ENCODE measurements around the gene DBNL.
A peak's percentile ranks its signal among the peaks of the same experiment; 100 is the strongest.

Gene DBNL

DNA sequence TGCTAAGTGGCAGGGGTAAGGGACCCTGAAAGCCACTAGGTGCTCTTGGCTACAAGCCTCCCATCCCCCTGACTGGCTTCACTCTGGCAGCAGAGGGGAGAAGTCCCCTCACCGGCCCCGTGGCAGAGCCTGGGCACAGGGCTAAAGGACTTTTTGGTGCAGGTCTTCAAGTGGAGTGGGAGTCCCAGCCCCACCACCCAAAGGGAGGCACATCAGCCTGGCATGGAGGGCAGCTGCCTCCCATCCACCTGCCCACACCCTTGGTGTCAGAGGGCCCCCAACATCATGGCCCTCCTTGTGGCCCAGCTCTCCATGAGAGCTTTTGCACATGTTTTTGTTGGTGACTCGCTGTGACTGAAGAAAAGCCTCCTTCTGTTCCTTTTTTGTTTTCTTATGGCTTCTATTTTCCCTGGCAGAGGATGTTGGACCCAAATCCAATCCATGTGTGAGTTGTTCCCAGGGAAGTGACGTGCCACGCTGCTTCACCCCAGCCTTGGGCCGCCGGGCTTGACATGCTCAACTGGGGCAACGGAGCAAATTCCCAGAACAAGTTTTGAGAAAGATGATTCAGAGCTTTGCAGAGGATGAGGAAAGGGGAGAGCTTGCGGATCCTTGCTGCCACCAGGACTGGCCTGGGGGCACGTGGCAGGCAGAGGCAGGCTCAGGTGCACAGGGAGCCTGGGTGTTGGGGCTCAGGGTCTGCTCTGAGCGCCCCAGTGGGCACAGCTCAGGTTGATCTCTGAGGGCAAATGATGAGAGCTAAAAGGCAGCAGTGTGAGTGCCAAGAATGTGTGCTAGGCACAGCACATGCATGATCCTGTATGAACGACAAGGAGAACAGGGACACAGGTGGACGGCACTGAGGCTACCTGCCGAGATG lies 57.7 kb downstream of the DBNL start:
- no peak overlapping the region for H3K4me3 Mint-ChIP-seq
- no peak overlapping the region for H3K27ac Mint-ChIP-seq
- no peak for DNase-seq
- peaks cover 22% of the 10 kb centered on the region for H3K4me1 Mint-ChIP-seq (ENCODE audit: low read depth)
- no peaks in the 10 kb centered on the region for H3K9me3 Mint-ChIP-seq
- peaks cover 4% of the 10 kb centered on the region for H3K36me3 Mint-ChIP-seq (ENCODE audit: low read depth)
- peaks cover 12% of the 10 kb centered on the region for H3K27me3 Mint-ChIP-seq

GRCh38 chr7:44102846-44103565 lies 58.5 kb downstream of the DBNL start:
- H3K27ac Mint-ChIP-seq = peak overlapping the region; percentile 38
- H3K4me1 Mint-ChIP-seq (ENCODE audit: low read depth) = peaks cover 14% of the 10 kb centered on the region
- no peak for DNase-seq
- H3K9me3 Mint-ChIP-seq = no peaks in the 10 kb centered on the region
- H3K4me3 Mint-ChIP-seq = peak overlapping the region; percentile 57
- H3K36me3 Mint-ChIP-seq (ENCODE audit: low read depth) = peaks cover 8% of the 10 kb centered on the region
- H3K27me3 Mint-ChIP-seq = peaks cover 12% of the 10 kb centered on the region

DNA sequence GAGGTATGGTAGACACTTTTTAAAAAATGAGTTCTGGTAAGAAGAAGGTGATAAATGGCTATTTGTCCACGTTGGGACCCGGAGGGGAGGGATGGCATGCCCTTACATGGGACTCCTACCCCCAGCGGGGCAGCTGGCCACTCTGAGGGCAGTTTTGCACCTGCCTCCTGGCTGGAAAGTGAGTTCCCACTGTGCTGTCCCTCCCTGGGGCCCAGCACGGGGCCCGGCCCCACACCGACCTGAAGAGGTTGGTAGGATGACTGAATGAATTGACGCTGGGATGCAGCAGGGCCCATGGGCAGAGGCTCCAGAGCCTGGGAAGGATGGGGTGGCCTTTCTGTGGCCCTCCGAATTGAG lies 59.0 kb downstream of the DBNL start:
- peaks cover 12% of the 10 kb centered on the region for H3K36me3 Mint-ChIP-seq (ENCODE audit: low read depth)
- no peak for DNase-seq
- peak overlapping the region; percentile 38 for H3K27ac Mint-ChIP-seq
- H3K4me3 Mint-ChIP-seq = peak overlapping the region; percentile 57
- H3K9me3 Mint-ChIP-seq = no peaks in the 10 kb centered on the region
- peaks cover 12% of the 10 kb centered on the region for H3K27me3 Mint-ChIP-seq
- peaks cover 12% of the 10 kb centered on the region for H3K4me1 Mint-ChIP-seq (ENCODE audit: low read depth)

- Mint-ChIP-seq H3K36me3 (ENCODE audit: low read depth) (peaks cover 15% of the 10 kb centered on the region), H3K9me3 (no peaks in the 10 kb centered on the region), H3K27ac (peak within 1 kb of the TSS; percentile 83), H3K4me3 (peak within 1 kb of the TSS; percentile 82), H3K4me1 (ENCODE audit: low read depth) (peaks cover 12% of the 10 kb centered on the region), H3K27me3 (peaks cover 12% of the 10 kb centered on the region)
- peak; percentile 62 for DNase-seq
These were observed 59.7 kb downstream of the DBNL start, which contains the start of gene AEBP1 for GRCh38 chr7:44103923-44104859. Gene AEBP1 (plus strand): TSS chr7:44104345. CDS start chr7:44104666, 321 bp downstream.

DNA sequence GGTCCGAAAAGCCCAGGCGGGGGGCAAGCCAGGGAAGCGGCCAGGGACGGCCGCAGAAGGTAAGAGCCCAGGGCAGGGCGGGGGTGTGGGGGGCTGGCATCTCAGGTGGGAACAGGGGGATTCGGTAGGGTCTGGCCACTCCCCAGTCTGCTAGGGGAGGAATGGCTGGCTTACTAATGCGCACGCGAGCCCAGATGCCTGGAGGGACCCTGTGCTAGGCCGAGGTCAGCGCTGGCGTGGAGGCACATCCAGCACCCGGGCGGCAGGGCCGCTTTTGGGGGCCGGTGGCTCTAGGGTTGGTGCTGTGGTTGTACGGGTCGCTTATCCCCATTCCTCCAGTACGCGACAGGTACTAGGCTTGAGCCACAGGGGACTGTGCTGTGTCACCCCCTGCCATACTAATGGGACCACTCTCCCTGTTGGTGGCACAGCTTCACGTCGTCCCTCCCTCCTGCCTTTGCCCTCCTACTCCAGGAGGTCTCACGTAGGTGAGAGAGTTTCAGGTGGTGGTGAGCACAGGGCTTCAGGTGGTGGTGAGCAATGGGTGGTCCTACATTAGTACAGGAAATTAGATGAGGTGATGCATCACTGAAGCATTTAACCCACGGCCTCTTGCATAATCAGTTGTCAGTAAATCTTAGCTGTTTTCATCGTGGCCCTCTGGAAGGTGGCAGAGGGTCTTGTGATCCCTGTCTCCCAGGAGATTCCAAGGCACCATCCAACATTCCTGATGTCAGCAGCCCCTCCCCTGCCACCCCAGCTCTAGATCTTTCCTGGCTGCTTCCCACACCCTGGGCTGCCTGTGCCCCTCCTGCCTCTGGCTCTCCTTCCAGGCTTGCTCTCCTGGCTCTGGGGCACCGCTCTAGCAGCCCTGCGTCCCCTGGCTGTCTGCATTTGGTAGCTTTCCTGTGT lies 60.6 kb downstream of the DBNL start:
- Mint-ChIP-seq H3K9me3 (no peaks in the 10 kb centered on the region), H3K36me3 (ENCODE audit: low read depth) (peaks cover 21% of the 10 kb centered on the region), H3K27ac (peak overlapping the region; percentile 83), H3K4me1 (ENCODE audit: low read depth) (peaks cover 12% of the 10 kb centered on the region), H3K27me3 (peaks cover 12% of the 10 kb centered on the region), H3K4me3 (peak overlapping the region; percentile 82)
- DNase-seq = peak; percentile 58

- H3K27ac Mint-ChIP-seq = peak overlapping the region; percentile 39
- H3K4me1 Mint-ChIP-seq (ENCODE audit: low read depth) = peaks cover 12% of the 10 kb centered on the region
- H3K27me3 Mint-ChIP-seq = peaks cover 12% of the 10 kb centered on the region
- peak overlapping the region; percentile 82 for H3K4me3 Mint-ChIP-seq
- H3K36me3 Mint-ChIP-seq (ENCODE audit: low read depth) = peaks cover 25% of the 10 kb centered on the region
- no peaks in the 10 kb centered on the region for H3K9me3 Mint-ChIP-seq
- no peak for DNase-seq
These were observed 61.3 kb downstream of the DBNL start for GRCh38 chr7:44105832-44106231.

- H3K4me1 Mint-ChIP-seq (ENCODE audit: low read depth) = peaks cover 12% of the 10 kb centered on the region
- H3K27me3 Mint-ChIP-seq = peaks cover 12% of the 10 kb centered on the region
- DNase-seq = no peak
- H3K4me3 Mint-ChIP-seq = peak overlapping the region; percentile 82
- H3K27ac Mint-ChIP-seq = no peak overlapping the region
- H3K36me3 Mint-ChIP-seq (ENCODE audit: low read depth) = peaks cover 31% of the 10 kb centered on the region
- no peaks in the 10 kb centered on the region for H3K9me3 Mint-ChIP-seq
These were observed 62.0 kb downstream of the DBNL start for GRCh38 chr7:44106311-44107065.

DNA sequence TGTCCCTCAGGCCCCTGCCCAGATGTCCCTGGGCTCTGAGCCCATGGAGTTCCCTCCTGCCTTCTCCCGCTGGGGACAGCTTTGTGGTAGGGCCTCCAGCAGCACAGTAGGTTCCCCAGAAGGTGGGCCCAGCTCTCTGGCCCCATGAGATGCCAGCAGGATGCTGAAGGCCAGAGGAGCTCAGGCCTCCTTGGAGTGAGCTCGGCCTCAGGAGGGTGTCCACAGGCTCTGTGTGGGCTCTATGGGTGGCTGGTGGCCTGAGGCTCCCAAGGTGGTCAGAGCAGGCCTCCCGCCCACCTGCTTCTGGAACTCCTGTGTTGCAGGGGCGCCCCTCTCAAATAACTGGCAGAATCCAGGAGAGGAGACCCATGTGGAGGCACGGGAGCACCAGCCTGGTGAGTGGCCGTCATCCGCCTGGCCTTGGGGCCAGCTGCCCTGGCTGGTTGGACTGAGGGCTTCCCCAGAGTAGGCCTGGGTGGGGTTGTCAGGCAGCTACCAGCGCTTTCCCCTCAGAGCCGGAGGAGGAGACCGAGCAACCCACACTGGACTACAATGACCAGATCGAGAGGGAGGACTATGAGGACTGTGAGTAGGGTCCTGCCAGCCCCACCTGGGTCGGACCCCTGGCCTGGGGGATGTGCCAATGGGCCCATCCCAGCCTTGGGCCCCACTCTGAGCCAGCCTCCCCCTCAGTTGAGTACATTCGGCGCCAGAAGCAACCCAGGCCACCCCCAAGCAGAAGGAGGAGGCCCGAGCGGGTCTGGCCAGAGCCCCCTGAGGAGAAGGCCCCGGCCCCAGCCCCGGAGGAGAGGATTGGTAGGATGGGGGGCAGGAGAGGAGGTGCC lies 62.8 kb downstream of the DBNL start:
- Mint-ChIP-seq H3K27ac (no peak overlapping the region), H3K27me3 (peaks cover 12% of the 10 kb centered on the region), H3K4me1 (ENCODE audit: low read depth) (peaks cover 12% of the 10 kb centered on the region), H3K9me3 (no peaks in the 10 kb centered on the region), H3K36me3 (ENCODE audit: low read depth) (peaks cover 40% of the 10 kb centered on the region), H3K4me3 (no peak overlapping the region)
- no peak for DNase-seq

DNA sequence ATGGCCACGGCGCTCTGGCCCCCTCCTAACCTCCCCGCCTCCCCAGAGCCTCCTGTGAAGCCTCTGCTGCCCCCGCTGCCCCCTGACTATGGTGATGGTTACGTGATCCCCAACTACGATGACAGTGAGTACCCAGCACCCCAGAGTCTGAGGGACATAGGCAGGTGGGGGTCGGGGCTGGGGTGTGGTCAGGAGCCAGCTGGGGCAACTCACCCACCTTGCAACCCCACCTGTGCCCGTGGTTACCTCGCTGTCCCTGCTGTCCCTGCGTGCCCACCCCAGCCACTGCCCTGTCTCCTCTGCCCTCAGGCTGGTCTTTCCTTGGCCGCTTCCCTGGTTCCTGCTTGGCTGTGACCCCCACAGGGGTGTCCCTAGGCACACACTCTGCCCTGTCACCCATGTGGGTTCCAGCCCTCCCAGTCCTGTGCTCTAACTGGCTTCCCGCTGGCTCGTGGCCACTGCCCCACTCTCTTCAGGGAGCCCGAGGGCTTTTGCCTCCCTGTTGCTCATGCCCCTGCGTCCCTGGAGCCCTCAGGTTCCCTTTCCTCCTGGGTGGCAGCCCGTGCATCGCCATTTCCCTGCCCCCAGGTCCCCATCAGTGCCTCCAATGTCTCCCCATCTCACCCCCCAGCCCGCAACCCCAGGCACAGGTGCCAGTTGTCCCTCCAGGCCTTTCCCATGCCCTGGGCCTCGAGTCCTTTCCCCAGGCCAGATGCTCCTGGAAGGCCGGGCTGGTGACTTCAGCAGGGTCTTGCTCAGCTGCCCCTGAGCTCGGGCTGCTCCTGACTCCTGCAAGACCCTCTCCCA lies 63.7 kb downstream of the DBNL start:
- Mint-ChIP-seq H3K27me3 (peaks cover 9% of the 10 kb centered on the region), H3K4me3 (no peak overlapping the region), H3K4me1 (ENCODE audit: low read depth) (peaks cover 12% of the 10 kb centered on the region), H3K9me3 (no peaks in the 10 kb centered on the region), H3K27ac (peak overlapping the region; percentile 66), H3K36me3 (ENCODE audit: low read depth) (peaks cover 48% of the 10 kb centered on the region)
- no peak for DNase-seq

DNA sequence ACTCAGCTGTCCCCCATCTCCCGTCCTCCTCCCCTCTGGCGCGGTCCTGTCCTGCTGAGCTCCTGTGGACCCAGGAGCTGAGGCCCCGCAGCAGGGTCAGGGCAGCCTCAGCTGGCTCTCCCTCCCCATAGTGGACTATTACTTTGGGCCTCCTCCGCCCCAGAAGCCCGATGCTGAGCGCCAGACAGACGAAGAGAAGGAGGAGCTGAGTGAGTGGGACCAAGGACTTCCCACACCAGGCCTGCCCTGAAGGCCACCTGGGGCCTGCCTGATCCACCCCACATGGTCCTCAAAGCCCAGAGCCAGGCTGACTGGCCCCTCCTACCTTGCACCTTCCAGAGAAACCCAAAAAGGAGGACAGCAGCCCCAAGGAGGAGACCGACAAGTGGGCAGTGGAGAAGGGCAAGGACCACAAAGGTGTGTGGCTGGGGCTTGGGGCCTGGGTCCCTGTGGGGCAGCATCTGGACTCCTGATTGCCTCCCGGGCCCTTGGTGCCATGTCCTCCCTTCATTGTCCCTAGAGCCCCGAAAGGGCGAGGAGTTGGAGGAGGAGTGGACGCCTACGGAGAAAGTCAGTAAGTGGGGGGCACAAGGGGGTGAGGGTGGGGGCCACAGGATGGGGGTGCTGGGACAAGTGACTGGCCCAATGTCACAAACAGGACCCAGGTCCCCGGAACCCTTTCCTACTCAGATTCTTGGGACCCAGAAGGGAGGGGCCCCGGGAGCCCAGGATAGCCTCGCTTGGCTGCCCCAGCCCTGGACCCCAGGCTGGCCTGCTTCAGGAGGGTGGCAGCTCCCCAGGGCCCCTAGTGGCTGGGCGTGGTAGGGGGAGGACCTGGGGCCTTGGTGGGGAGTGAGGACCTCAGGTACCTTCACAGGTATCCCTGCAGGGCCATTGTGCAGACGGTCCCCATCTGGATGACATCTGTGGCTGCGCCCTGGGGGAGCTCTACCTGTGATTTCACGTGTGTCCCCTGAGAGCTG lies 64.6 kb downstream of the DBNL start:
- H3K4me1 Mint-ChIP-seq (ENCODE audit: low read depth) = peaks cover 12% of the 10 kb centered on the region
- peaks cover 5% of the 10 kb centered on the region for H3K27me3 Mint-ChIP-seq
- H3K36me3 Mint-ChIP-seq (ENCODE audit: low read depth) = peaks cover 56% of the 10 kb centered on the region
- no peak overlapping the region for H3K27ac Mint-ChIP-seq
- DNase-seq = no peak
- H3K4me3 Mint-ChIP-seq = no peak overlapping the region
- H3K9me3 Mint-ChIP-seq = no peaks in the 10 kb centered on the region

DNA sequence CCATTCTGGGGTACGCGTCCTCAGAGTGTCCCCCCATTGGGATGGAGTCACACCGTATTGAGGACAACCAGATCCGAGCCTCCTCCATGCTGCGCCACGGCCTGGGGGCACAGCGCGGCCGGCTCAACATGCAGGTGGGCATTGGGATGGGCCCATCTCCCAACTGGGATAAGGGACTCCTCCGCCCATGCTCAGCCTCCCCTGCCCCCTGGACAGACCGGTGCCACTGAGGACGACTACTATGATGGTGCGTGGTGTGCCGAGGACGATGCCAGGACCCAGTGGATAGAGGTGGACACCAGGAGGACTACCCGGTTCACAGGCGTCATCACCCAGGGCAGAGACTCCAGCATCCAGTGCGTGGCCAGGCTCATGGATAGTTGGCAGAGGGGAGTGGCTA lies 65.5 kb downstream of the DBNL start:
- peaks cover 5% of the 10 kb centered on the region for H3K27me3 Mint-ChIP-seq
- peak overlapping the region; percentile 18 for H3K27ac Mint-ChIP-seq
- peaks cover 63% of the 10 kb centered on the region for H3K36me3 Mint-ChIP-seq (ENCODE audit: low read depth)
- peaks cover 10% of the 10 kb centered on the region for H3K4me1 Mint-ChIP-seq (ENCODE audit: low read depth)
- no peak overlapping the region for H3K4me3 Mint-ChIP-seq
- H3K9me3 Mint-ChIP-seq = no peaks in the 10 kb centered on the region
- no peak for DNase-seq
